GM23248 (cell line): ENCODE results near the gene LFNG. TPM values are rescaled to one million over a fixed set of nuclear protein-coding genes. Genes with fewer than 3 reads are reported as not detected.

Source experiments
- DNase-seq: peaks from one replicate; pipeline ENCODE4 v3.0.0-alpha.2; 2015
- H2AFZ ChIP-seq: fragments of 200-600 bp; sonication (generic); 2 replicates; pipeline ENCODE4 v1.6.1; 2016; ENCODE audit warnings: antibody characterized with exemption
- H3F3A ChIP-seq: fragments of 200-600 bp; sonication (generic); 2 replicates; pipeline ENCODE4 v1.6.1; 2016; ENCODE audit warnings: mild to moderate bottlenecking, antibody characterized with exemption, mixed run types; ENCODE audit not compliant: insufficient read depth
- H3K27ac ChIP-seq: fragments of 200-600 bp; sonication (generic); 2 replicates; pipeline ENCODE4 v1.5.1; 2016; ENCODE audit warnings: mild to moderate bottlenecking
- H3K27me3 ChIP-seq: fragments of 200-600 bp; sonication (generic); replicated peaks from 2 replicates; pipeline ENCODE4 v1.6.1; 2016; ENCODE audit warnings: mild to moderate bottlenecking; ENCODE audit not compliant: insufficient read depth
- H3K36me3 ChIP-seq: fragments of 200-600 bp; sonication (generic); 2 replicates; pipeline ENCODE4 v1.6.1; 2016; ENCODE audit warnings: low read depth, mild to moderate bottlenecking
- H3K4me1 ChIP-seq: fragments of 200-600 bp; sonication (generic); 2 replicates; pipeline ENCODE4 v1.6.1; 2016; ENCODE audit warnings: mild to moderate bottlenecking; ENCODE audit not compliant: insufficient read depth
- H3K4me2 ChIP-seq: fragments of 200-600 bp; sonication (generic); one replicate; pipeline ENCODE4 v1.6.1; 2016; ENCODE audit warnings: mild to moderate bottlenecking; ENCODE audit not compliant: unreplicated experiment
- H3K4me3 ChIP-seq: fragments of 200-600 bp; sonication (generic); 2 replicates; pipeline ENCODE4 v1.5.1; 2016; ENCODE audit warnings: mild to moderate bottlenecking
- H3K79me2 ChIP-seq: fragments of 200-600 bp; sonication (generic); 2 replicates; pipeline ENCODE4 v1.6.1; 2016; ENCODE audit warnings: mild to moderate bottlenecking; ENCODE audit not compliant: insufficient read depth
- H3K9ac ChIP-seq: fragments of 200-600 bp; sonication (generic); 2 replicates; pipeline ENCODE4 v1.6.1; 2016; ENCODE audit warnings: mild to moderate bottlenecking
- H3K9me2 ChIP-seq: fragments of 200-600 bp; sonication (generic); 2 replicates; pipeline ENCODE4 v1.6.1; 2016; ENCODE audit warnings: mixed run types, mild to moderate bottlenecking, moderate library complexity; ENCODE audit not compliant: insufficient read depth
- H3K9me3 ChIP-seq: fragments of 200-600 bp; sonication (generic); one replicate; pipeline ENCODE4 v1.6.1; 2017; ENCODE audit warnings: low read depth
- H4K20me1 ChIP-seq: fragments of 200-600 bp; sonication (generic); 2 replicates; pipeline ENCODE4 v1.6.0; 2016; ENCODE audit not compliant: insufficient read depth
- EZH2 ChIP-seq: fragments of 200-600 bp; sonication (generic); IDR thresholded peaks from 2 replicates; pipeline ENCODE4 v1.6.1; 2018; ENCODE audit warnings: antibody characterized with exemption, mild to moderate bottlenecking; ENCODE audit not compliant: insufficient read depth, poor library complexity, severe bottlenecking
- EZH2phosphoT487 ChIP-seq: fragments of 200-600 bp; sonication (generic); IDR thresholded peaks from 2 replicates; pipeline ENCODE4 v1.6.1; 2018; ENCODE audit warnings: antibody characterized with exemption, moderate library complexity, mild to moderate bottlenecking, low read depth; ENCODE audit not compliant: insufficient read depth
- WGBS, 2 experiments: methylation state at CpG; one replicate each; pipeline ENCODE4 v1.1.6; 2015 to 2017; ENCODE audit warnings: low lambda C conversion rate in 2 of 2, low coverage in 1 of 2; ENCODE audit errors: missing lambda C conversion rate in 2 of 2; 5-methylcytosine and 5-hydroxymethylcytosine counted together
- in situ Hi-C: fragments of 300-500 bp; cut with MboI; formaldehyde crosslinking; loops from 2 replicates; pipeline ENCODE4 v1.15.0; 2020
- polyA plus RNA-seq: library from polyadenylated mRNA; unstranded; fragments of >200 nt; fragmentation: Nextera tagmentation; extraction: Ambion mirVana; gene quantifications from 2 replicates; pipeline ENCODE4 v1.2.1, GENCODE V29; 2016
- total RNA-seq: library from RNA; depleted of rRNA; stranded (reverse); fragments of >200 nt; shearing (Covaris generic); gene quantifications from 2 replicates; pipeline ENCODE4 v1.2.3, GENCODE V29; 2014

Gene LFNG
- total and polyA plus RNA-seq, 2 experiments from 2014 or later = 0.18 to 3.6 TPM

- Histone ChIP-seq H3K4me2 (no peak overlapping the region), H3K9ac (no peak overlapping the region), H3K9me3 (no peaks in the 10 kb centered on the region), H3F3A (0 out of 2 replicates have a peak, but pooled peaks cover 5% of the 10 kb centered on the region), H2AFZ (no peak overlapping the region), H3K4me3 (no peak overlapping the region), H3K9me2 (no peaks in the 10 kb centered on the region), H3K27me3 (no peaks in the 10 kb centered on the region), H4K20me1 (no peaks in the 10 kb centered on the region), H3K79me2 (no peaks in the 10 kb centered on the region), H3K36me3 (no peaks in the 10 kb centered on the region), H3K4me1 (peaks cover 7% of the 10 kb centered on the region), H3K27ac (no peak overlapping the region)
- in situ Hi-C loops = no loop called here
- no peak for DNase-seq
- TF ChIP-seq EZH2 = no peak
- WGBS, 2 experiments = 83 to 86% methylated on average over 14 of the region's 14 CpGs
Measured at GRCh38 chr7:2505401-2505800, 14.2 kb upstream of the LFNG start.

GRCh38 chr7:2507208-2507916, 12.2 kb upstream of the LFNG start:
- Histone ChIP-seq H3K9me3 (no peaks in the 10 kb centered on the region), H4K20me1 (no peaks in the 10 kb centered on the region), H3K27ac (no peak overlapping the region), H3K4me2 (no peak overlapping the region), H3K36me3 (no peaks in the 10 kb centered on the region), H2AFZ (no peak overlapping the region), H3K27me3 (no peaks in the 10 kb centered on the region), H3K4me3 (no peak overlapping the region), H3K9me2 (no peaks in the 10 kb centered on the region), H3F3A (0 out of 2 replicates have a peak, but pooled peaks cover 5% of the 10 kb centered on the region), H3K4me1 (peaks cover 7% of the 10 kb centered on the region), H3K79me2 (no peaks in the 10 kb centered on the region), H3K9ac (no peak overlapping the region; the same call in 1 of the 2 replicates)
- TF ChIP-seq EZH2 = no peak
- no peak for DNase-seq
- in situ Hi-C loops = no loop called here
- WGBS, 2 experiments = 89 to 92% methylated on average over 22 to 25 of the region's 26 CpGs

GRCh38 chr7:2507917-2508306, 11.7 kb upstream of the LFNG start:
- DNase-seq = no peak
- peak overlapping the region; percentile 50 for H2AFZ ChIP-seq
- TF ChIP-seq EZH2phosphoT487 = no peak
- TF ChIP-seq EZH2 = no peak
- no peaks in the 10 kb centered on the region for H3K79me2 ChIP-seq
- no peaks in the 10 kb centered on the region for H4K20me1 ChIP-seq
- H3K4me3 ChIP-seq = no peak overlapping the region
- H3K4me1 ChIP-seq = peaks cover 7% of the 10 kb centered on the region
- 0 out of 2 replicates have a peak, but pooled peaks cover 5% of the 10 kb centered on the region for H3F3A ChIP-seq
- H3K9ac ChIP-seq = peak overlapping the region; percentile 50
- no peaks in the 10 kb centered on the region for H3K9me3 ChIP-seq
- no peaks in the 10 kb centered on the region for H3K27me3 ChIP-seq
- in situ Hi-C loops = no loop called here
- H3K27ac ChIP-seq = 0 out of 2 replicates have a peak overlapping the region, but pooled peaks have one; percentile 40
- no peaks in the 10 kb centered on the region for H3K36me3 ChIP-seq
- no peaks in the 10 kb centered on the region for H3K9me2 ChIP-seq
- peak overlapping the region; percentile 67 for H3K4me2 ChIP-seq
- WGBS, 2 experiments = 66 to 73% methylated on average over 6 of the region's 6 CpGs

GRCh38 chr7:2508327-2509215, 11.0 kb upstream of the LFNG start:
- H3K4me2 ChIP-seq = peak overlapping the region; percentile 67
- DNase-seq = peak; percentile 92
- H2AFZ ChIP-seq = peak overlapping the region; percentile 50
- TF ChIP-seq EZH2phosphoT487 = no peak
- TF ChIP-seq EZH2 = no peak
- H3K9me3 ChIP-seq = no peaks in the 10 kb centered on the region
- peak overlapping the region; percentile 40 for H3K27ac ChIP-seq
- peaks cover 7% of the 10 kb centered on the region for H3K4me1 ChIP-seq
- no peaks in the 10 kb centered on the region for H3K36me3 ChIP-seq
- H3K4me3 ChIP-seq = no peak overlapping the region
- H3K9me2 ChIP-seq = no peaks in the 10 kb centered on the region
- no peaks in the 10 kb centered on the region for H3K79me2 ChIP-seq
- H3K9ac ChIP-seq = peak overlapping the region; percentile 50
- H3K27me3 ChIP-seq = no peaks in the 10 kb centered on the region
- WGBS, 2 experiments = 9 to 10% methylated on average over 39 to 42 of the region's 43 CpGs
- in situ Hi-C loops = no loop called here
- H4K20me1 ChIP-seq = no peaks in the 10 kb centered on the region
- 0 out of 2 replicates have a peak, but pooled peaks cover 5% of the 10 kb centered on the region for H3F3A ChIP-seq
